Epithelial cell of proximal tubule (primary cell): ENCODE results near the gene TUBB4A. TPM values are rescaled to one million over a fixed set of nuclear protein-coding genes. Genes with fewer than 3 reads are reported as not detected.
A peak's percentile ranks its signal among the peaks of the same experiment; 100 is the strongest.

Experiments
- DNase-seq: peaks from one replicate; pipeline ENCODE4 v3.0.0-alpha.2; 2011; ENCODE audit warnings: low read depth
- H3K4me3 ChIP-seq: 2 replicates; pipeline ENCODE4 v1.5.1; 2011; ENCODE audit warnings: low read depth, mild to moderate bottlenecking, low read length
- total RNA-seq: library from RNA; depleted of rRNA; stranded (reverse); fragments of >200 nt; gene quantifications from 2 replicates; pipeline ENCODE4 v1.2.3, GENCODE V29; 2015
- TF ChIP-seq, protein P1 (sequence below): conservative IDR thresholded peaks from 2 replicates; pipeline ENCODE4 v1.5.1; 2012; ENCODE audit warnings: low read depth, mild to moderate bottlenecking, low read length

The TUBB4A gene
- total RNA-seq, 1 donor from 2014 or later = 3.1 TPM

DNA sequence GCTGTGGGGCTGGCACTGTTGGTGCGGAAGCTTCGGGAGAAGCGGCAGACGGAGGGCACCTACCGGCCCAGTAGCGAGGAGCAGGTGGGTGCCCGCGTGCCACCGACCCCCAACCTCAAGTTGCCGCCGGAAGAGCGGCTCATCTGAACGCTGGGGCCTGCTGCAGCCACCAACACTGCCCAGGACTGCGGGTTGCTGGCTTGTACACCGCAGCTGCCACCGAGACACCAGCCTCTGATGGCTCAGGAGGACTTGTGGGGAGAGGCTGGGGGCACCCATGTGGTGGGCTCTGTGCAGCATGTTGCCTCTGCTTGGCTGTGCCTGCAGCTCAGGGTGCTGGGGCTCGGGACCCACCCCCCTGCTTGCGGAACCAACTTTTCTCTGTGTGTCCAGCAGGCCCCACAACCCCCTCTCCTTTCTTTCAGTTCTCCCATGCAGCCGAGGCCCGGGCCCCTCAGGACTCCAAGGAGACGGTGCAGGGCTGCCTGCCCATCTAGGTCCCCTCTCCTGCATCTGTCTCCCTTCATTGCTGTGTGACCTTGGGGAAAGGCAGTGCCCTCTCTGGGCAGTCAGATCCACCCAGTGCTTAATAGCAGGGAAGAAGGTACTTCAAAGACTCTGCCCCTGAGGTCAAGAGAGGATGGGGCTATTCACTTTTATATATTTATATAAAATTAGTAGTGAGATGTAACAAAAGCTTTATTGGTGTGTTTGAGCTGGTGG, 35.4 kb downstream of the TUBB4A start:
- DNase-seq = no peak
- H3K4me3 ChIP-seq = no peak overlapping the region
- TF ChIP-seq, protein P1, sequence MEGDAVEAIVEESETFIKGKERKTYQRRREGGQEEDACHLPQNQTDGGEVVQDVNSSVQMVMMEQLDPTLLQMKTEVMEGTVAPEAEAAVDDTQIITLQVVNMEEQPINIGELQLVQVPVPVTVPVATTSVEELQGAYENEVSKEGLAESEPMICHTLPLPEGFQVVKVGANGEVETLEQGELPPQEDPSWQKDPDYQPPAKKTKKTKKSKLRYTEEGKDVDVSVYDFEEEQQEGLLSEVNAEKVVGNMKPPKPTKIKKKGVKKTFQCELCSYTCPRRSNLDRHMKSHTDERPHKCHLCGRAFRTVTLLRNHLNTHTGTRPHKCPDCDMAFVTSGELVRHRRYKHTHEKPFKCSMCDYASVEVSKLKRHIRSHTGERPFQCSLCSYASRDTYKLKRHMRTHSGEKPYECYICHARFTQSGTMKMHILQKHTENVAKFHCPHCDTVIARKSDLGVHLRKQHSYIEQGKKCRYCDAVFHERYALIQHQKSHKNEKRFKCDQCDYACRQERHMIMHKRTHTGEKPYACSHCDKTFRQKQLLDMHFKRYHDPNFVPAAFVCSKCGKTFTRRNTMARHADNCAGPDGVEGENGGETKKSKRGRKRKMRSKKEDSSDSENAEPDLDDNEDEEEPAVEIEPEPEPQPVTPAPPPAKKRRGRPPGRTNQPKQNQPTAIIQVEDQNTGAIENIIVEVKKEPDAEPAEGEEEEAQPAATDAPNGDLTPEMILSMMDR = no peak

DNA sequence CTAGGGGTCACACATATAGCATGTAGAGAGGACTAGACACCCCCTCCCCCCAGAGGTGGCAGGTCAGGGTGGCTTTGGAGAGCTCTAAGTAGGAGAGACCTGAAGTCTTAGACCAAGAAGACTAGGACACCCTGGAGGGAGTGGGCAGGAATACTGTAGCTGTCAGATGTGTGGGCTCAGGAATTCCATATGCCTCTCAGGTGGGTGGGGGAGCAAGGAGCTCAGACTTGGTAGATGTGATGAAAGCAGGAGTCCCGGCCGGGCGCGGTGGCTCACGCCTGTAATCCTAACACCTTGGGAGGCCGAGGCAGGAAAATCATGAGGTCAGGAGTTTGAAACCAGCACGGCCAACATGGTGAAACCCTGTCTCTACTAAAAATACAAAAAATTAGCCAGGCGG, 36.4 kb downstream of the TUBB4A start:
- no peak for DNase-seq
- TF ChIP-seq, protein P1 = no peak
- no peak overlapping the region for H3K4me3 ChIP-seq

DNA sequence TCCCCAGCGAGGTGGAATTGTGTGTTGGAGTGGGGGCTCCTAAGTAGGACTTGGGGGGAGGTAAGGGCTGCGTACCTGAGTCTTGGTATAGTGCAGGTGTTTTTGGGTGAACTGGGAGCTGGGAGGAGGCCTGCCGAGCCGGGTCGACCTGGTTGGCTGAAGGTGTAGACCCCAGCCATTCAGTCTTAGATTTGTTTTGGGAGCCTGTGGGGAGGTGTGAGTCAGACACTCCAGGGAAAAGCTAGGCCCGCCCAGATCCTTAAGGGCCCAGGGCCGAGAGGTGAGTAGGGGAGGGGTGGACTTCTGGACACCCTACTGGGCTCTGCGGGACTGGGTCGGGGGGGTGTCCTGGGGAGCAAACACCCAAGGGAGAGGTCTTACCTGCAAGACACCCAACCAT, 37.1 kb downstream of the TUBB4A start:
- no peak for DNase-seq
- TF ChIP-seq, protein P1 = no peak
- H3K4me3 ChIP-seq = peak overlapping the region; percentile 92

DNA sequence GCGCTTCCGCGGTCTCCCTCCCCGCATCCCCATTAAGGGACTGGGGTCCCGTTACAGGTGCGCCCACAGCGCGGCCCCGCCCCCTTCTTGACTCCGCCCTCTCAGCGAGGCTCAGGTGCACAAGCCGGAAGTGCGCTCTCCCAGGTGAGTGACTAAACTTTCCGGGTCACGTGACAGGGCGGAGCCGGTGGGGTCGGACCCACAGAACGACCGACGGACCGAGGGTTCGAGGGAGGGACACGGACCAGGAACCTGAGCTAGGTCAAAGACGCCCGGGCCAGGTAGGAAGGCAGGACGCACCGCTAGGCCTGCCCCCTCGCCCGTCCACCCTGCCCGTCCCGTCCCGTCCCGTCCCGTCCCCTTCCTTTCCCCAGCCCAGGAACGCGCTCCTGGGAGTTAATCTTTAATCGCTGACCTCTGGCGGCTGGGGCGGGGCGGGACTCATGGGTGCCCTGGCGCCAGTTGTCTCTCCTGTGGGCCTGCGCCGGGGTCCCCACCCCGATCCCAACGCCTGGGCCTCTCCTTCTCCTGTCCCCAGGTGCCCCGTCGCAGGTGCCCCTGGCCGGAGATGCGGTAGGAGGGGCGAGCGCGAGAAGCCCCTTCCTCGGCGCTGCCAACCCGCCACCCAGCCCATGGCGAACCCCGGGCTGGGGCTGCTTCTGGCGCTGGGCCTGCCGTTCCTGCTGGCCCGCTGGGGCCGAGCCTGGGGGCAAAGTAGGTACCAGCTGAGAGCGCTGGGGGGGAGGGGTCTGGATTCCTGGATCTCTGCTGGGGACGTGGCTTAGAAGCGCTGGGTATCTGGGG, 37.8 kb downstream of the TUBB4A start, which contains the start of gene CRB3:
TSS of gene CRB3 (plus strand) at position 202 of the 804 bp plus-strand sequence. CDS start at position 633, 431 bp downstream.
- peak within 1 kb of the TSS; percentile 92 for H3K4me3 ChIP-seq
- TF ChIP-seq, protein P1 = no peak
- DNase-seq = no peak

DNA sequence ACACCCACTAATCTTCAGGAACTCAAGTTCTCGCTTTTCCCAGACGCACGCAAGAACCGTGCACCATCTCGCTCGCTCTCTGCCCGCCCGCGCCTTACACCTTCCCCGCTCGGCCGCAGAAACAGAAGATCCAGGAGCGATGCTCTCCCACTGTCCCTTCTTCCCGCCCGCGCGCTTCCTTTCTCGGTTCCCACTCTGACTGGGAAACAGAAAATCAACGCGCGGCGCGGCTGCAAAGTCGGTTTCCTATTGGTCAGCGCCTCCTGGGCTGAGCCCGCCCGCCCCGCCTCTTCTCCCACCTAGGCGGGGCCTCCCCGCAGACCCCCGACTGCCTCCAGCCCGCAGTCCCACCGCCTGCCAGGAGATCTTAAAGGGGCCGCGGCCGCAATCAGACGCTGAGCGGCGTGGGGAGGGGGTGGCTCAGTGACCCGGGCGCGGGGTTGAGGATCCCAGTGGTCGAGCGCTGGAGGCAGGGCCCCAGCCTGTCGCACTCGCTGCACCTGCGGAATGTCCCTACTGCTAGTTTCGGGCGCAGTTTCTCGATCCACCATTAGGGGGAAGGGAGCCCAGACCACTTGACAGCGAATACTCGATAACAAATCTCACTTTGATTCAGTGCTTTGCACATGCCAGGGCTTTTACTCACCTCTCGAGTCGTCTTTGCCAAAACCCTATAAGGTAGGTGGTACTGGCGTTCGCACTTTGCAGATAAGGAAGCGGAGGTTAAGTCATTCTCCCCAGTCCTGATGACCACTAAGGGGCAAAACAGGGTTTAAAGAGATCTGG, 41.8 kb downstream of the TUBB4A start:
- TF ChIP-seq, protein P1 = peak; percentile 67
- DNase-seq = peak; percentile 86
- H3K4me3 ChIP-seq = peak overlapping the region; percentile 83

DNA sequence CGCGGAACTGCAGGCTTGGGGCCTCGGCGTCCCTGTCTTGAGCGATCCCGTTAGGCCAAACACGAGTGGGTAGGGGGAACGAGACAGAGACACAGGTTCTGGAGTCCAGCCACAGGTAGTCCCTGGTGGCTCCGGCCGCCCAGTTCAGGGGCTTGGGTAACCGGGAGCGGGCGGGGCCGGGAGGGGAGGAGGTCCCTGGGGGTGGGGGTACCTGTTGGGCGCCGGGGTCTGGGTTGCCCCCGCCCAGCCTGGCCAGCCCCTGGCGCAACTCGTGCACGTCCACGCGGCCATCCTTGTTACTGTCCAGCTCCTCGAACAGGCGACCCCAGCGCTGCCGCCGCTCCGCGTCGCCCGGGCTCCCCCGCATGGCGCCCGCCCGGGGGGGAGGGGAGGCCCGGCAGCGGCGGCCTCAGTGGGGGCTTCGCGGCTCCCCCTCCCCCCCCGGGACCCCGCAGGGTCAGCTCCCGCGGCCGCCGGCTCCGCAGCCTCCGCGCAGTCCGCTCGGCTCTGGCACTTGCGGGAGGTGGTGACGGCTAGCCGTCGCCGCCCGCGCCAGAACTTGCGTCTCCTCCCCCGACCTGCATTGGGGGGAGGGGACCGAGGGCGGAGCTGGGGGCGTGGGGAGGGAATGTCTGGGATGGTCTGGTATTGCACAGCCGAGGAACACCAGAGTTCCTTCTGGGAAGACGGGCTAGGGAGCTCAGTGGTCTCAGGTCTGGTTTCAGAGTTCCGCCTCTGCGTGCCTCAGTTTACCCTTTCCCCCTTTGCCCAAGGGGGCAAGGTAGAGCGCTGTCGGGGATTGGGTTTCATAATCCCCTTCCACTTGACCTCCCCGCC, 42.6 kb downstream of the TUBB4A start, which contains the start of gene SLC25A23:
TSS of gene SLC25A23 (minus strand) at position 531 of the 837 bp plus-strand sequence. CDS start at position 367, 164 bp downstream.
- H3K4me3 ChIP-seq = peak within 1 kb of the TSS; percentile 83
- DNase-seq = peak; percentile 18
- TF ChIP-seq, protein P1 = no peak
